Measurements from ENCODE around the gene CEP164.
"Not testable (repeated sequence)": the region's sequence is repeated elsewhere in the genome, so short reads cannot be mapped to it uniquely, and the experiment has no call there.

Gene CEP164

GRCh38 chr11:117369534-117369933 is 41.9 kb downstream of the CEP164 start:
- DNase-seq, result no peak

- DNase-seq, result no peak
Observed at GRCh38 chr11:117371453-117371852, 43.8 kb downstream of the CEP164 start.

GRCh38 chr11:117374316-117375055 is 46.8 kb downstream of the CEP164 start:
- no peak for DNase-seq

- DNase-seq, result no peak
Observed at GRCh38 chr11:117375960-117376359, 48.3 kb downstream of the CEP164 start.

GRCh38 chr11:117376517-117376916 is 48.9 kb downstream of the CEP164 start:
- no peak for DNase-seq

- DNase-seq, result no peak
Observed at GRCh38 chr11:117378976-117379865, 51.6 kb downstream of the CEP164 start.

GRCh38 chr11:117380676-117381075 is 53.0 kb downstream of the CEP164 start:
- no peak for DNase-seq

- DNase-seq, result no peak
Observed at GRCh38 chr11:117381481-117382387, 54.1 kb downstream of the CEP164 start.

- DNase-seq, result no peak
Observed at GRCh38 chr11:117382746-117383145, 55.1 kb downstream of the CEP164 start.

GRCh38 chr11:117384045-117384444 is 56.4 kb downstream of the CEP164 start:
- no peak for DNase-seq

GRCh38 chr11:117385471-117385870 is 57.8 kb downstream of the CEP164 start:
- DNase-seq, result no peak

- DNase-seq, result no peak
Observed at GRCh38 chr11:117385906-117386305, 58.3 kb downstream of the CEP164 start.

GRCh38 chr11:117387992-117388755 is 60.5 kb downstream of the CEP164 start:
- DNase-seq, result no peak

- no peak for DNase-seq
Observed at GRCh38 chr11:117390743-117391142, 63.1 kb downstream of the CEP164 start.

GRCh38 chr11:117391181-117391580 is 63.5 kb downstream of the CEP164 start:
- no peak for DNase-seq

- DNase-seq, result no peak
Observed at GRCh38 chr11:117392001-117392690, 64.5 kb downstream of the CEP164 start.

- DNase-seq, result no peak
Observed at GRCh38 chr11:117392979-117393378, 65.3 kb downstream of the CEP164 start.

- no peak for DNase-seq
Observed at GRCh38 chr11:117394221-117394925, 66.7 kb downstream of the CEP164 start.

- DNase-seq, result no peak
Observed at GRCh38 chr11:117395476-117395875, 67.8 kb downstream of the CEP164 start.

- DNase-seq, result no peak
Observed at GRCh38 chr11:117396970-117397369, 69.3 kb downstream of the CEP164 start.

GRCh38 chr11:117398618-117399017 is 71.0 kb downstream of the CEP164 start:
- DNase-seq, result not testable (repeated sequence)
